ENCODE measurements around the gene FXYD5.
"Not testable (repeated sequence)": the region's sequence is repeated elsewhere in the genome, so short reads cannot be mapped to it uniquely, and the experiment has no call there.

Gene FXYD5

GRCh38 chr19:35140207-35140961 is 14.2 kb upstream of the FXYD5 start:
- no peak for DNase-seq

- DNase-seq = peak; percentile 82 to 84
Measured at GRCh38 chr19:35140962-35141836, 13.3 kb upstream of the FXYD5 start.

GRCh38 chr19:35141837-35142605 is 12.5 kb upstream of the FXYD5 start:
- DNase-seq = no peak

GRCh38 chr19:35142606-35143230 is 11.8 kb upstream of the FXYD5 start:
- peak; percentile 58 to 83 for DNase-seq

- DNase-seq = no peak
Measured at GRCh38 chr19:35143231-35143715, 11.3 kb upstream of the FXYD5 start, which contains the start of gene FXYD7. Gene FXYD7 (plus strand): TSS chr19:35143255. CDS start chr19:35143334, 79 bp downstream.

- DNase-seq = no peak
Measured at GRCh38 chr19:35143818-35144217, 10.7 kb upstream of the FXYD5 start.

- DNase-seq = no peak
Measured at GRCh38 chr19:35144259-35144599, 10.3 kb upstream of the FXYD5 start.

- DNase-seq = no peak
Measured at GRCh38 chr19:35144600-35145436, 9.7 kb upstream of the FXYD5 start.

- no peak for DNase-seq
Measured at GRCh38 chr19:35146746-35147459, 7.6 kb upstream of the FXYD5 start.

GRCh38 chr19:35149463-35149862 is 5.1 kb upstream of the FXYD5 start:
- DNase-seq = no peak

GRCh38 chr19:35150445-35150844 is 4.1 kb upstream of the FXYD5 start:
- no peak for DNase-seq

GRCh38 chr19:35151273-35152065 is 3.1 kb upstream of the FXYD5 start:
- no peak for DNase-seq

GRCh38 chr19:35153129-35153522 is 1.4 kb upstream of the FXYD5 start:
- DNase-seq = not testable (repeated sequence)

- peak in 1 of 2 experiments; percentile 17 for DNase-seq
Measured at GRCh38 chr19:35153701-35154524, 622 bp upstream of the FXYD5 start.

GRCh38 chr19:35155441-35155840 is 906 bp downstream of the FXYD5 start:
- DNase-seq = no peak

- DNase-seq = no peak
Measured at GRCh38 chr19:35155981-35156672, 1.6 kb downstream of the FXYD5 start.

- DNase-seq = no peak
Measured at GRCh38 chr19:35156673-35157014, 2.1 kb downstream of the FXYD5 start.

- no peak for DNase-seq
Measured at GRCh38 chr19:35157431-35157830, 2.9 kb downstream of the FXYD5 start.

- no peak for DNase-seq
Measured at GRCh38 chr19:35159606-35160005, 5.1 kb downstream of the FXYD5 start.
